ENCODE data around the gene GGT6.

- TF ChIP-seq, protein P1, sequence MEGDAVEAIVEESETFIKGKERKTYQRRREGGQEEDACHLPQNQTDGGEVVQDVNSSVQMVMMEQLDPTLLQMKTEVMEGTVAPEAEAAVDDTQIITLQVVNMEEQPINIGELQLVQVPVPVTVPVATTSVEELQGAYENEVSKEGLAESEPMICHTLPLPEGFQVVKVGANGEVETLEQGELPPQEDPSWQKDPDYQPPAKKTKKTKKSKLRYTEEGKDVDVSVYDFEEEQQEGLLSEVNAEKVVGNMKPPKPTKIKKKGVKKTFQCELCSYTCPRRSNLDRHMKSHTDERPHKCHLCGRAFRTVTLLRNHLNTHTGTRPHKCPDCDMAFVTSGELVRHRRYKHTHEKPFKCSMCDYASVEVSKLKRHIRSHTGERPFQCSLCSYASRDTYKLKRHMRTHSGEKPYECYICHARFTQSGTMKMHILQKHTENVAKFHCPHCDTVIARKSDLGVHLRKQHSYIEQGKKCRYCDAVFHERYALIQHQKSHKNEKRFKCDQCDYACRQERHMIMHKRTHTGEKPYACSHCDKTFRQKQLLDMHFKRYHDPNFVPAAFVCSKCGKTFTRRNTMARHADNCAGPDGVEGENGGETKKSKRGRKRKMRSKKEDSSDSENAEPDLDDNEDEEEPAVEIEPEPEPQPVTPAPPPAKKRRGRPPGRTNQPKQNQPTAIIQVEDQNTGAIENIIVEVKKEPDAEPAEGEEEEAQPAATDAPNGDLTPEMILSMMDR (IDR thresholded peaks at IDR 0.05): no peak
- no peak for TF ChIP-seq EP300 (IDR thresholded peaks at IDR 0.05)
Observed at GRCh38 chr17:4525691-4526397, 34.5 kb downstream of the GGT6 start.
